K562 (cell line): ENCODE measurements around the gene RARA. TPM values are rescaled to one million over a fixed set of nuclear protein-coding genes. Genes with fewer than 3 reads are reported as not detected.

Experiments used
- ATAC-seq: fragments of 200-7000 bp; cut with Tn5 transposase; 3 replicates; pipeline ENCODE4 v1.9.1; 2020; ENCODE audit warnings: moderate library complexity
- BruUV-seq: library from RNA; stranded (reverse); fragments of 400-500 nt; replicated peaks from 2 replicates; lab custom pipeline; 2021; lab: Mats Ljungman, UMichigan
- CTCF ChIA-PET: fragments of 300-600 bp; formaldehyde crosslinking; extraction: SDS; loops from one replicate; lab custom pipeline; 2021; ENCODE audit warnings: low intra/inter-chr PET ratio; lab: Yijun Ruan, JAX
- POLR2A ChIA-PET: fragments of 300-600, 350-650 bp; sonication (Branson Sonifier 250); formaldehyde crosslinking; extraction: SDS; loops from one replicate; lab custom pipeline; 2021; ENCODE audit warnings: antibody characterized with exemption, inconsistent platforms; lab: Yijun Ruan, JAX
- DNase-seq, 4 experiments: peaks; one replicate each; pipeline versions ENCODE4 v3.0.0 to v3.0.0-alpha.2; 2011 to 2018; ENCODE audit warnings: low spot score in 3 of 4, mixed read lengths in 3 of 4; ENCODE audit errors: extremely low read depth in 1 of 4
- FAIRE-seq: peaks from 2 replicates; lab custom pipeline; 2011; peaks lifted over from hg19 to GRCh38; lab: Jason Lieb, UNC
- H2AFZ ChIP-seq: 2 replicates; pipeline ENCODE4 v1.6.0; 2011; ENCODE audit warnings: low read depth, low read length, control low read depth, inconsistent platforms
- H3K27ac ChIP-seq: fragments of 200-600 bp; 3 replicates; pipeline ENCODE4 v1.8.0; 2011; ENCODE audit warnings: low read depth, mild to moderate bottlenecking, control low read depth, inconsistent platforms, low read length, moderate library complexity, mixed read lengths; ENCODE audit errors: extremely low read depth
- H3K27me3 ChIP-seq, 2 experiments: fragments of 300-600 bp in 1 of 2; 2 replicates in 1 of 2; 3 replicates in 1 of 2; pipeline versions ENCODE4 v1.6.0 to v1.8.0; 2011; ENCODE audit warnings: inconsistent platforms in 2 of 2, low read length in 2 of 2, mild to moderate bottlenecking in 1 of 2, mixed read lengths in 1 of 2, moderate library complexity in 1 of 2; ENCODE audit not compliant: control insufficient read depth in 2 of 2, insufficient read depth in 2 of 2
- H3K36me3 ChIP-seq: fragments of 300-600 bp; 3 replicates; pipeline ENCODE4 v1.8.0; 2011; ENCODE audit warnings: mild to moderate bottlenecking, low read length, inconsistent platforms; ENCODE audit not compliant: control insufficient read depth, insufficient read depth
- H3K4me1 ChIP-seq, 2 experiments: fragments of 200-600 bp in 1 of 2; replicated peaks in 1 of 2; 2 replicates in 1 of 2; 3 replicates in 1 of 2; pipeline versions ENCODE4 v1.5.1 to v1.8.0; 2011; ENCODE audit warnings: inconsistent platforms in 2 of 2, low read length in 2 of 2, mild to moderate bottlenecking in 1 of 2, mixed read lengths in 1 of 2, moderate library complexity in 1 of 2; ENCODE audit not compliant: control insufficient read depth in 2 of 2, insufficient read depth in 2 of 2
- H3K4me2 ChIP-seq: 2 replicates; pipeline ENCODE4 v1.6.1; 2011; ENCODE audit warnings: low read length, control low read depth, inconsistent platforms, mixed read lengths; ENCODE audit not compliant: insufficient read depth
- H3K4me3 ChIP-seq: fragments of 200-600 bp; sonication (generic), shearing (Covaris generic); 2 replicates; pipeline ENCODE4 v1.5.1; 2016; ENCODE audit warnings: control low read depth, inconsistent platforms
- H3K79me2 ChIP-seq: fragments of 200-600 bp; 3 replicates; pipeline ENCODE4 v1.8.0; 2011; ENCODE audit warnings: low read length, inconsistent platforms; ENCODE audit not compliant: control insufficient read depth, insufficient read depth
- H3K9ac ChIP-seq, 2 experiments: 2 replicates each; pipeline versions ENCODE4 v1.6.0 to v1.6.1; 2011; ENCODE audit warnings: low read depth in 2 of 2, low read length in 2 of 2, control low read depth in 1 of 2, inconsistent platforms in 1 of 2, mild to moderate bottlenecking in 1 of 2, mixed read lengths in 1 of 2; ENCODE audit not compliant: insufficient read depth in 1 of 2
- H3K9me1 ChIP-seq: one replicate; pipeline ENCODE4 v1.6.0; 2011; ENCODE audit warnings: inconsistent platforms, mild to moderate bottlenecking, low read length, moderate library complexity; ENCODE audit not compliant: control insufficient read depth, insufficient read depth
- H3K9me3 ChIP-seq: replicated peaks from 2 replicates; pipeline ENCODE4 v1.5.1; 2011; ENCODE audit warnings: low read depth, low read length, inconsistent platforms; ENCODE audit not compliant: control insufficient read depth, insufficient read depth
- H4K20me1 ChIP-seq: replicated peaks from 2 replicates; pipeline ENCODE4 v1.6.1; 2011; ENCODE audit warnings: low read length, inconsistent platforms, mixed read lengths; ENCODE audit not compliant: control insufficient read depth, insufficient read depth
- CEBPZ ChIP-seq: fragments of 150-350 bp; IDR thresholded peaks from 2 replicates; pipeline ENCODE4 v1.6.1; 2014; ENCODE audit warnings: low read depth, mild to moderate bottlenecking, low read length, borderline replicate concordance
- EGR1 ChIP-seq: fragments of 450-650 bp; conservative IDR thresholded peaks from 2 replicates; pipeline ENCODE4 v1.6.1; 2017; ENCODE audit warnings: mild to moderate bottlenecking
- GATAD2B ChIP-seq: fragments of 450-650 bp; IDR thresholded peaks from 2 replicates; pipeline ENCODE4 v1.6.1; 2017; ENCODE audit warnings: mild to moderate bottlenecking, borderline replicate concordance
- NCOR1 ChIP-seq: fragments of 450-650 bp; IDR thresholded peaks from 2 replicates; pipeline ENCODE4 v1.6.1; 2016; ENCODE audit warnings: mild to moderate bottlenecking, moderate library complexity
- WGBS: fragments of 100-300 bp; shearing (Covaris generic); methylation state at CpG from one replicate; pipeline ENCODE4 v1.1.6; 2016; ENCODE audit warnings: low coverage, mixed read lengths; ENCODE audit not compliant: insufficient coverage; ENCODE audit errors: missing lambda C conversion rate; 5-methylcytosine and 5-hydroxymethylcytosine counted together
- in situ Hi-C: fragments of 300-500 bp; cut with MboI; formaldehyde crosslinking; loops from 4 replicates; pipeline ENCODE4 v1.15.0; 2018; ENCODE audit warnings: inconsistent platforms, mixed read lengths
- intact Hi-C: fragments of 100-400 bp; cut with micrococcal nuclease; formaldehyde crosslinking; loops from 2 replicates; pipeline ENCODE4 v1.14.2; 2022
- polyA plus RNA-seq, 8 experiments: library from polyadenylated mRNA; depleted of rRNA in 4 of 8; stranded (reverse) in 5 of 8; unstranded in 3 of 8; fragments of >200 nt; fragmentation: Nextera tagmentation in 2 of 8; fragmentation: Illumina TruSeq in 1 of 8; extraction: Ambion mirVana in 2 of 8; extraction: Trizol in 1 of 8; gene quantifications; 2 replicates each; pipeline versions ENCODE4 v1.2.1 to v1.2.3, GENCODE V29; 2011 to 2014; ENCODE audit warnings: inconsistent platforms in 1 of 8, missing spikeins in 1 of 8
- total RNA-seq, 7 experiments: library from RNA; depleted of rRNA in 6 of 7; stranded (reverse); fragments of >200 nt in 6 of 7; fragmentation: Illumina TruSeq in 2 of 7; extraction: Trizol in 2 of 7; gene quantifications; 2 replicates each; pipeline versions ENCODE4 v1.2.1 to v1.2.3, GENCODE V29; 2011 to 2021; ENCODE audit warnings: low replicate concordance in 1 of 7

The RARA gene
- total and polyA plus RNA-seq, 9 of the 15 experiments (the other 6 are each of a cell fraction or from before 2014, with no cell fraction given) = 0.10 to 28.0 (median 7.9) TPM

- Histone ChIP-seq H3K9me1 (no peaks in the 10 kb centered on the region), H3K79me2 (peaks cover 68% of the 10 kb centered on the region), H3K4me2 (peak overlapping the region; percentile 62), H3K27me3 (no peaks in the 10 kb centered on the region), H3K9me3 (no peaks in the 10 kb centered on the region), H3K4me3 (peak overlapping the region; percentile 35), H2AFZ (peak overlapping the region; percentile 46), H3K27ac (peak overlapping the region; percentile 53), H3K4me1 (peaks cover 50 to 65% of the 10 kb centered on the region in 2 experiments), H3K36me3 (peaks cover 39% of the 10 kb centered on the region; the same call in 1 of the 3 replicates), H3K9ac (peak overlapping the region; percentile 42 to 85), H4K20me1 (no peaks in the 10 kb centered on the region)
- no TSS peak for BruUV-seq
- WGBS = 46% methylated on average over 7 of the region's 7 CpGs
- 0 out of 2 replicates have a peak, but pooled peaks have one; percentile 6 for TF ChIP-seq GATAD2B
- no peak for TF ChIP-seq CEBPZ
- peak; percentile 43; the same call in 1 of the 2 replicates for TF ChIP-seq NCOR1
- TF ChIP-seq EGR1 = peak; percentile 17; the same call in 1 of the 2 replicates
- DNase-seq (no peak), FAIRE-seq (no peak), ATAC-seq (no peak)
- ChIA-PET POLR2A (interaction anchor here (0.9 to 1.5 kb wide), 11 partner anchors 10 to 276 kb away, joined by 3 to 5 read pairs (median 3); no protein-coding TSS in a partner anchor), CTCF (interaction anchor here (0.6 kb wide), 1 partner anchor 89 kb away, joined by 3 read pairs; no protein-coding TSS in a partner anchor)
- intact Hi-C loops (loop anchor here (5.0 kb wide), 1 partner anchor 37 kb away; the partner anchor contains the start of gene RARA), in situ Hi-C loops (no loop called here)
These were observed 35.6 kb downstream of the RARA start for GRCh38 chr17:40344421-40345160.
